Body of pancreas (tissue), 4 donors: ENCODE measurements around the gene TWSG1.

Experiments used
- POLR2A ChIP-seq, 3 donors: fragments of 450-650 bp; IDR thresholded peaks; one replicate each; pipeline ENCODE4 v1.6.1; 2016; ENCODE audit warnings: antibody characterized with exemption in 3 of 3, mild to moderate bottlenecking in 2 of 3
- TF ChIP-seq, protein P1 (sequence below), 7 experiments: fragments of 450-650 bp in 4 of 7; fragments of 200-600 bp in 3 of 7; sonication (generic) in 3 of 7; IDR thresholded peaks; one replicate each; pipeline ENCODE4 v1.5.1; 2016 to 2019; ENCODE audit warnings: antibody characterized with exemption in 7 of 7

DNA sequence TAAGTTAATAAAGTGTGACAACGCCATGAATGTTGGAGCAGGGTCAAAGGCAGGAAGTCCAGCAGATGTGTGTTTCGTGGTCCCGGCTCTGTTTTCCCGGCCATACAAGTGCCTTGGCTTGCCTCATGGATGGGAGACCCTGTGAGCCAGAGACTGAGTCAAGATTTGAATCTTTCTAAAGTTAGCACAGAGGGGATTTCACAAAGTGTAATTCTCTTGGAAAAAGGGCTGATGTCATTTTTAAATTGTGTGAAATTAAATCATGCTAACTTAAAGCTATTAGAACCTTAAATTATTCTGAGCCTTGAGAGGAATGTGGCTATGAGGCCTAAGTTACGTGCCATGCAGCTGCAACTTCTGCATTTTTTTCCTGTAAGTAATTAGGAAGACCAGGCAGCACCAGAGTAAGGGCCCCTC lies 102.5 kb downstream of the TWSG1 start:
- TF ChIP-seq, protein P1, sequence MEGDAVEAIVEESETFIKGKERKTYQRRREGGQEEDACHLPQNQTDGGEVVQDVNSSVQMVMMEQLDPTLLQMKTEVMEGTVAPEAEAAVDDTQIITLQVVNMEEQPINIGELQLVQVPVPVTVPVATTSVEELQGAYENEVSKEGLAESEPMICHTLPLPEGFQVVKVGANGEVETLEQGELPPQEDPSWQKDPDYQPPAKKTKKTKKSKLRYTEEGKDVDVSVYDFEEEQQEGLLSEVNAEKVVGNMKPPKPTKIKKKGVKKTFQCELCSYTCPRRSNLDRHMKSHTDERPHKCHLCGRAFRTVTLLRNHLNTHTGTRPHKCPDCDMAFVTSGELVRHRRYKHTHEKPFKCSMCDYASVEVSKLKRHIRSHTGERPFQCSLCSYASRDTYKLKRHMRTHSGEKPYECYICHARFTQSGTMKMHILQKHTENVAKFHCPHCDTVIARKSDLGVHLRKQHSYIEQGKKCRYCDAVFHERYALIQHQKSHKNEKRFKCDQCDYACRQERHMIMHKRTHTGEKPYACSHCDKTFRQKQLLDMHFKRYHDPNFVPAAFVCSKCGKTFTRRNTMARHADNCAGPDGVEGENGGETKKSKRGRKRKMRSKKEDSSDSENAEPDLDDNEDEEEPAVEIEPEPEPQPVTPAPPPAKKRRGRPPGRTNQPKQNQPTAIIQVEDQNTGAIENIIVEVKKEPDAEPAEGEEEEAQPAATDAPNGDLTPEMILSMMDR (IDR thresholded peaks at IDR 0.05), result no peak
- no peak for TF ChIP-seq POLR2A (IDR thresholded peaks at IDR 0.05)
